Liver (tissue), 3 donors: ENCODE data around the gene KDM5B.

Experiments used
- ATF3 ChIP-seq: IDR thresholded peaks from 2 replicates; pipeline ENCODE4 v1.6.1; 2016; ENCODE audit warnings: antibody characterized with exemption
- CTCF ChIP-seq: fragments of 150-350 bp; IDR thresholded peaks from 2 replicates; pipeline ENCODE4 v1.5.1; 2017; ENCODE audit warnings: improper control_type of control experiment, low read depth, low read length; ENCODE audit not compliant: missing input control
- JUND ChIP-seq, 2 donors: IDR thresholded peaks; 2 replicates each; pipeline ENCODE4 v1.6.1; 2016; ENCODE audit warnings: antibody characterized with exemption in 2 of 2
- MAX ChIP-seq: IDR thresholded peaks from 2 replicates; pipeline ENCODE4 v1.6.1; 2016; ENCODE audit warnings: antibody characterized with exemption
- REST ChIP-seq: IDR thresholded peaks from 2 replicates; pipeline ENCODE4 v1.6.1; 2016; ENCODE audit warnings: antibody characterized with exemption, mild to moderate bottlenecking
- SP1 ChIP-seq: IDR thresholded peaks from 2 replicates; pipeline ENCODE4 v1.6.1; 2018; ENCODE audit warnings: antibody characterized with exemption, mild to moderate bottlenecking
- donor health status: healthy.
- donor health status: healthy.

- TF ChIP-seq CTCF (no peak), SP1 (no peak), ATF3 (no peak), MAX (no peak), REST (no peak), JUND (IDR thresholded peaks at IDR 0.05) (no peak)
Observed at GRCh38 chr1:202691816-202692215, 116.4 kb downstream of the KDM5B start.
